Effector memory CD4-positive, alpha-beta T cell (primary cell): Measurements from ENCODE around the gene LIPE.

Experiments used
- DNase-seq, 3 donors: peaks; one replicate each; pipeline ENCODE4 v3.0.0-alpha.2; 2020
- H3K27ac ChIP-seq: 2 replicates; pipeline ENCODE4 v1.7.0; 2013; ENCODE audit warnings: mild to moderate bottlenecking, low read length, moderate library complexity; ENCODE audit not compliant: insufficient read depth, poor library complexity, severe bottlenecking
- H3K27me3 ChIP-seq: replicated peaks from 2 replicates; pipeline ENCODE4 v1.7.0; 2013; ENCODE audit warnings: mild to moderate bottlenecking, low read length; ENCODE audit not compliant: insufficient read depth, control insufficient read depth, poor library complexity, severe bottlenecking
- H3K36me3 ChIP-seq: 2 replicates; pipeline ENCODE4 v1.7.0; 2013; ENCODE audit warnings: mild to moderate bottlenecking, low read length, moderate library complexity; ENCODE audit not compliant: control insufficient read depth, insufficient read depth
- H3K4me1 ChIP-seq: 2 replicates; pipeline ENCODE4 v1.7.0; 2013; ENCODE audit warnings: low read length, mild to moderate bottlenecking; ENCODE audit not compliant: control insufficient read depth, insufficient read depth, poor library complexity, severe bottlenecking
- H3K4me3 ChIP-seq: 2 replicates; pipeline ENCODE4 v1.7.0; 2013; ENCODE audit warnings: low read length, low read depth, mild to moderate bottlenecking; ENCODE audit not compliant: insufficient read depth, poor library complexity, severe bottlenecking
- H3K9me3 ChIP-seq: 2 replicates; pipeline ENCODE4 v1.7.0; 2013; ENCODE audit warnings: mild to moderate bottlenecking, low read length, moderate library complexity; ENCODE audit not compliant: control insufficient read depth

LIPE gene

GRCh38 chr19:42357290-42357689 lies 69.9 kb downstream of the LIPE start:
- Histone ChIP-seq H3K27me3 (no peaks in the 10 kb centered on the region), H3K4me3 (no peak overlapping the region), H3K27ac (no peak overlapping the region), H3K36me3 (no peaks in the 10 kb centered on the region), H3K9me3 (no peaks in the 10 kb centered on the region), H3K4me1 (no peaks in the 10 kb centered on the region)
- no peak for DNase-seq

- H3K9me3 ChIP-seq: no peaks in the 10 kb centered on the region
- no peak for DNase-seq
- H3K4me1 ChIP-seq: no peaks in the 10 kb centered on the region
- H3K27ac ChIP-seq: no peak overlapping the region
- H3K4me3 ChIP-seq: no peak overlapping the region
- H3K36me3 ChIP-seq: no peaks in the 10 kb centered on the region
- H3K27me3 ChIP-seq: no peaks in the 10 kb centered on the region
These were observed 70.5 kb downstream of the LIPE start for GRCh38 chr19:42356686-42357085.

GRCh38 chr19:42355896-42356295 lies 71.3 kb downstream of the LIPE start:
- Histone ChIP-seq H3K4me3 (no peak overlapping the region), H3K27ac (no peak overlapping the region), H3K27me3 (no peaks in the 10 kb centered on the region), H3K9me3 (no peaks in the 10 kb centered on the region), H3K36me3 (no peaks in the 10 kb centered on the region), H3K4me1 (no peaks in the 10 kb centered on the region)
- no peak for DNase-seq

- H3K27ac ChIP-seq: no peak overlapping the region
- H3K36me3 ChIP-seq: no peaks in the 10 kb centered on the region
- H3K4me1 ChIP-seq: no peaks in the 10 kb centered on the region
- no peak for DNase-seq
- no peaks in the 10 kb centered on the region for H3K27me3 ChIP-seq
- no peaks in the 10 kb centered on the region for H3K9me3 ChIP-seq
- no peak overlapping the region for H3K4me3 ChIP-seq
These were observed 73.7 kb downstream of the LIPE start for GRCh38 chr19:42353341-42354015.

GRCh38 chr19:42352301-42353259 lies 74.6 kb downstream of the LIPE start:
- no peak overlapping the region for H3K27ac ChIP-seq
- no peaks in the 10 kb centered on the region for H3K27me3 ChIP-seq
- DNase-seq: no peak
- H3K9me3 ChIP-seq: no peaks in the 10 kb centered on the region
- no peaks in the 10 kb centered on the region for H3K4me1 ChIP-seq
- H3K36me3 ChIP-seq: no peaks in the 10 kb centered on the region
- no peak overlapping the region for H3K4me3 ChIP-seq
